ENCODE data around the gene VWA3B. TPM values are rescaled to one million over a fixed set of nuclear protein-coding genes. Genes with fewer than 3 reads are reported as not detected.
A peak's percentile ranks its signal among the peaks of the same experiment; 100 is the strongest.
"Not testable (repeated sequence)": the region's sequence is repeated elsewhere in the genome, so short reads cannot be mapped to it uniquely, and the experiment has no call there.

Gene VWA3B
- total and polyA plus RNA-seq, 2 experiments from 2014 or later: 0.80 TPM; not detected in 1

DNA sequence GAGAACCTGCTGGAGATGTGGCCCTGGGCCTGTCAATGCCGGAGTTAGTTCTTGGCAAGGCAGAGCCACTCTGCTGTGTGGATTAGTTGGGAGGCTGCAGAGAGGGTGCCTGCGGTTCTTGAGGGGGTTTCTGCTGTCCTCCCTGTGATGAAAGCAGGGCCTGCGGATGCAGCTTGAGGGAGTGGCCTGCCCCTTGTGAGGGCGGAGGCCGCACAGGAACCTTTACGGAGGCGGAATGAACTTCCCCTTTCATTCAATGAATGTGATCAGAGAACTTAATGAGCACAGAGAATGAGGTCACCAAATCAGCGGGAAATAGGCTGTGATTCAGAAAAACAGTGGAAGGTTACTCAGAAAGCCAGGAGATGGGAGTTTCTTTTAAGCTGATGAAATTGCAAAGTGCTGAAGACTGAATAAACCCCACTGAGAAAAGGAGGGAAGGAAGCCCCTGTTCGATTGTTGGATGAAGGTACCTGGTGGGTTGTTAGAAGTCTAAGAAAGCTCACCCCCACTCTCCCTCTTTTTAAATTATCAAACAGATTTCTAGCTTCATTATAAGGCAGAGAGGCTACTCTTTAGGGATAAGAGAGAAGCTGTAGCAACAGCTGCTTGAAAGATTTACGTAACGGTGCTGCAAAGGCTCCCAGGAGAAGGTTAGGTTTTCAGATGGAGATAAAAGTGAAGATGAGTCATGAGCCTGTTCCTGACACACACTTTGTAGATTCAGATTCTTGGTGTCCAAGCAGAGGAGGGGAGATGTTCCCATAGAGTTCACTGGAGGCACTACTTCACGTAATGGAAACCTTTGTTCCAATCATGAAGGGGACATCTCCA, 47.4 kb downstream of the VWA3B start:
- 69% methylated on average over 12 of the region's 12 CpGs for WGBS (ENCODE audit: low lambda C conversion rate, missing lambda C conversion rate)
- no peak overlapping the region for H3K4me3 ChIP-seq
- no peaks in the 10 kb centered on the region for H3K9me3 ChIP-seq (ENCODE audit: low read depth)
- DNase-seq (ENCODE audit: low spot score): peak; percentile 34
- H4K20me1 ChIP-seq (ENCODE audit: insufficient read depth, poor library complexity, severe bottlenecking): no peaks in the 10 kb centered on the region
- peaks cover 4% of the 10 kb centered on the region for H3K4me1 ChIP-seq (ENCODE audit: insufficient read depth)
- no peak for TF ChIP-seq EZH2phosphoT487 (IDR thresholded peaks at IDR 0.05; ENCODE audit: low read depth, severe bottlenecking, unreplicated experiment)
- TF ChIP-seq EZH2 (IDR thresholded peaks at IDR 0.05; ENCODE audit: borderline replicate concordance): no peak
- no peak for TF ChIP-seq CTCF (IDR thresholded peaks at IDR 0.05; ENCODE audit: poor library complexity)
- H3K4me2 ChIP-seq: peak overlapping the region; percentile 29
- no peaks in the 10 kb centered on the region for H3K27me3 ChIP-seq
- no peaks in the 10 kb centered on the region for H3K9me2 ChIP-seq (replicated peaks; ENCODE audit: insufficient read depth)
- H3K27ac ChIP-seq: peak overlapping the region; percentile 57
- no peaks in the 10 kb centered on the region for H3K79me2 ChIP-seq
- no peaks in the 10 kb centered on the region for H3K36me3 ChIP-seq (replicated peaks; ENCODE audit: insufficient read depth, low read depth)
- H2AFZ ChIP-seq: no peak overlapping the region

DNA sequence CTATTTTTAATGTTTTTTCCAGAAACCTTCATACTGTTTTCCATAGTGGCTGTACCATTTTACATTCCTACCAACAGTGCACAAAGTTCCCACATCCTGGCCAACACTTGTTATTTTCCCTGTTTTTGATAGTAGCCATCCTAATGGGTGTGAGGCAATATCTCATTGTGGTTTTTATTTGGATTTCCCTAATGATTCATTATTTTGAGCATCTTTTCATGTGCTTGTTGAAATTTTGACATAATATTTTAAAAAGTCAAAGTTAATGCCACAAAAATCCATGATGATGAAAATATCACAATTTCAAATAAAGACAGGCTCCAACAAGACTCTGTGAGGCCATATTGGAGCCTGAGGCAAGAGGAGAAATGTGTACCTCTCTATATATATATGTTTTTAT, 50.2 kb downstream of the VWA3B start:
- H3K4me3 ChIP-seq: no peak overlapping the region
- no peaks in the 10 kb centered on the region for H3K9me2 ChIP-seq (replicated peaks; ENCODE audit: insufficient read depth)

GRCh38 chr2:98138978-98139377, 52.0 kb downstream of the VWA3B start:
- H3K9me3 ChIP-seq (ENCODE audit: low read depth); H3K27ac ChIP-seq; H3K4me1 ChIP-seq (ENCODE audit: insufficient read depth); H3K27me3 ChIP-seq; H3K4me3 ChIP-seq; H3K36me3 ChIP-seq (replicated peaks; ENCODE audit: insufficient read depth, low read depth); H4K20me1 ChIP-seq (ENCODE audit: insufficient read depth, poor library complexity, severe bottlenecking); H3K9me2 ChIP-seq (replicated peaks; ENCODE audit: insufficient read depth); DNase-seq (ENCODE audit: low spot score); H2AFZ ChIP-seq; H3K4me2 ChIP-seq; H3K79me2 ChIP-seq: not testable (repeated sequence)
- 99% methylated on average over 12 of the region's 28 CpGs for WGBS (ENCODE audit: low lambda C conversion rate, missing lambda C conversion rate)

More for the DNA sequence above, 50.2 kb downstream of the VWA3B start:
- Histone ChIP-seq H3K27me3 (no peaks in the 10 kb centered on the region), H3K4me2 (no peak overlapping the region), H2AFZ (no peak overlapping the region), H3K4me1 (ENCODE audit: insufficient read depth) (peaks cover 4% of the 10 kb centered on the region), H3K36me3 (replicated peaks; ENCODE audit: insufficient read depth, low read depth) (no peaks in the 10 kb centered on the region), H3K9me3 (ENCODE audit: low read depth) (no peaks in the 10 kb centered on the region), H3K27ac (no peak overlapping the region), H4K20me1 (ENCODE audit: insufficient read depth, poor library complexity, severe bottlenecking) (no peaks in the 10 kb centered on the region), H3K79me2 (no peaks in the 10 kb centered on the region)
- DNase-seq (ENCODE audit: low spot score): no peak
- TF ChIP-seq CTCF (IDR thresholded peaks at IDR 0.05; ENCODE audit: poor library complexity) (no peak), EZH2 (IDR thresholded peaks at IDR 0.05; ENCODE audit: borderline replicate concordance) (no peak), EZH2phosphoT487 (IDR thresholded peaks at IDR 0.05; ENCODE audit: low read depth, severe bottlenecking, unreplicated experiment) (no peak)

GRCh38 chr2:98140210-98140609, 53.2 kb downstream of the VWA3B start:
- peak; percentile 23 for DNase-seq (ENCODE audit: low spot score)
- Histone ChIP-seq H3K36me3 (replicated peaks; ENCODE audit: insufficient read depth, low read depth) (no peaks in the 10 kb centered on the region), H3K9me2 (replicated peaks; ENCODE audit: insufficient read depth) (no peaks in the 10 kb centered on the region), H2AFZ (no peak overlapping the region), H3K27me3 (no peaks in the 10 kb centered on the region), H3K79me2 (no peaks in the 10 kb centered on the region), H3K27ac (no peak overlapping the region), H4K20me1 (ENCODE audit: insufficient read depth, poor library complexity, severe bottlenecking) (no peaks in the 10 kb centered on the region), H3K4me3 (no peak overlapping the region), H3K9me3 (ENCODE audit: low read depth) (no peaks in the 10 kb centered on the region), H3K4me1 (ENCODE audit: insufficient read depth) (no peaks in the 10 kb centered on the region), H3K4me2 (no peak overlapping the region)
- TF ChIP-seq EZH2phosphoT487 (IDR thresholded peaks at IDR 0.05; ENCODE audit: low read depth, severe bottlenecking, unreplicated experiment) (no peak), EZH2 (IDR thresholded peaks at IDR 0.05; ENCODE audit: borderline replicate concordance) (no peak), CTCF (IDR thresholded peaks at IDR 0.05; ENCODE audit: poor library complexity) (no peak)
- 68% methylated on average over 5 of the region's 5 CpGs for WGBS (ENCODE audit: low lambda C conversion rate, missing lambda C conversion rate)
